Neural cell (in vitro differentiated cells): ENCODE results near the gene LHX5. TPM values are rescaled to one million over a fixed set of nuclear protein-coding genes. Genes with fewer than 3 reads are reported as not detected.

Experiments used
- H2AFZ ChIP-seq: fragments of 200-600, 300-800 bp; sonication (generic), shearing (Covaris generic); 2 replicates; pipeline ENCODE4 v1.6.0; 2014; ENCODE audit warnings: low read depth, mild to moderate bottlenecking, antibody characterized with exemption, low read length, moderate library complexity
- H3F3A ChIP-seq: fragments of 200-600 bp; shearing (Covaris generic); 2 replicates; pipeline ENCODE4 v1.6.1; 2016; ENCODE audit warnings: mild to moderate bottlenecking, moderate library complexity, mixed read lengths, antibody characterized with exemption, low read length; ENCODE audit not compliant: insufficient read depth, poor library complexity, severe bottlenecking
- H3K27ac ChIP-seq: fragments of 200-600, 300-800 bp; sonication (generic), shearing (Covaris generic); 2 replicates; pipeline ENCODE4 v1.5.1; 2014; ENCODE audit warnings: mild to moderate bottlenecking, low read length, moderate library complexity
- H3K27me3 ChIP-seq: fragments of 300-800, 200-600 bp; sonication (generic), shearing (Covaris generic); 2 replicates; pipeline ENCODE4 v1.6.0; 2014; ENCODE audit warnings: mild to moderate bottlenecking, low read depth, low read length, moderate library complexity; ENCODE audit not compliant: insufficient read depth
- H3K36me3 ChIP-seq: fragments of 300-800, 200-600 bp; sonication (generic), shearing (Covaris generic); 2 replicates; pipeline ENCODE4 v1.5.1; 2014; ENCODE audit warnings: mild to moderate bottlenecking, antibody characterized with exemption, low read length, moderate library complexity; ENCODE audit not compliant: insufficient read depth
- H3K4me2 ChIP-seq: fragments of 300-800, 200-600 bp; sonication (generic), shearing (Covaris generic); 2 replicates; pipeline ENCODE4 v1.6.0; 2014; ENCODE audit warnings: mild to moderate bottlenecking, low read length
- H3K4me3 ChIP-seq: fragments of 300-800, 200-600 bp; sonication (generic), shearing (Covaris generic); 2 replicates; pipeline ENCODE4 v1.5.1; 2014; ENCODE audit warnings: mild to moderate bottlenecking, low read length, moderate library complexity
- H3K79me2 ChIP-seq: fragments of 200-600 bp; shearing (Covaris generic); replicated peaks from 2 replicates; pipeline ENCODE4 v1.6.0; 2014; ENCODE audit warnings: mild to moderate bottlenecking, low read length, moderate library complexity; ENCODE audit not compliant: insufficient read depth
- H3K9ac ChIP-seq: fragments of 300-800, 200-600 bp; sonication (generic), shearing (Covaris generic); 2 replicates; pipeline ENCODE4 v1.6.1; 2016; ENCODE audit warnings: mild to moderate bottlenecking, low read length, mixed read lengths
- H3K9me2 ChIP-seq: fragments of 200-600 bp; shearing (Covaris generic); 2 replicates; pipeline ENCODE4 v1.6.1; 2016; ENCODE audit warnings: mild to moderate bottlenecking, low read length, mixed read lengths; ENCODE audit not compliant: insufficient read depth
- H3K9me3 ChIP-seq: fragments of 200-600, 300-800 bp; sonication (generic), shearing (Covaris generic); 2 replicates; pipeline ENCODE4 v1.6.1; 2016; ENCODE audit warnings: mild to moderate bottlenecking, mixed run types, low read length, moderate library complexity, mixed read lengths
- H4K20me1 ChIP-seq: fragments of 200-600 bp; shearing (Covaris generic); 2 replicates; pipeline ENCODE4 v1.6.1; 2016; ENCODE audit warnings: mild to moderate bottlenecking, mixed run types; ENCODE audit not compliant: insufficient read depth
- CTCF ChIP-seq: fragments of 450-650 bp; IDR thresholded peaks from 2 replicates; pipeline ENCODE4 v1.5.1; 2014; ENCODE audit warnings: antibody characterized with exemption, mild to moderate bottlenecking, moderate library complexity; ENCODE audit not compliant: poor library complexity, severe bottlenecking
- EP300 ChIP-seq: fragments of 450-650 bp; conservative IDR thresholded peaks from 2 replicates; pipeline ENCODE4 v1.6.1; 2014; ENCODE audit warnings: antibody characterized with exemption, mild to moderate bottlenecking, moderate library complexity; ENCODE audit not compliant: poor library complexity, severe bottlenecking
- EZH2 ChIP-seq: fragments of 200-600, 300-800 bp; shearing (Covaris generic), sonication (generic); IDR thresholded peaks from 2 replicates; pipeline ENCODE4 v1.6.1; 2014; ENCODE audit warnings: antibody characterized with exemption, low read length, borderline replicate concordance, mild to moderate bottlenecking; ENCODE audit not compliant: insufficient read depth, poor library complexity, severe bottlenecking
- MXI1 ChIP-seq: fragments of 450-650 bp; conservative IDR thresholded peaks from 2 replicates; pipeline ENCODE4 v1.6.1; 2014; ENCODE audit warnings: antibody characterized with exemption, mild to moderate bottlenecking; ENCODE audit not compliant: poor library complexity, severe bottlenecking
- POLR2AphosphoS5 ChIP-seq: IDR thresholded peaks from 2 replicates; pipeline ENCODE4 v1.6.1; 2012
- RAD21 ChIP-seq: fragments of 450-650 bp; conservative IDR thresholded peaks from 2 replicates; pipeline ENCODE4 v1.6.1; 2014; ENCODE audit warnings: antibody characterized with exemption, mild to moderate bottlenecking, moderate library complexity
- REST ChIP-seq: IDR thresholded peaks from 2 replicates; pipeline ENCODE4 v1.6.1; 2012; ENCODE audit warnings: borderline replicate concordance
- SMC3 ChIP-seq: fragments of 450-650 bp; conservative IDR thresholded peaks from 2 replicates; pipeline ENCODE4 v1.6.1; 2014; ENCODE audit warnings: antibody characterized with exemption, mild to moderate bottlenecking, moderate library complexity; ENCODE audit not compliant: poor library complexity
- TAF1 ChIP-seq: IDR thresholded peaks from 2 replicates; pipeline ENCODE4 v1.6.1; 2012; ENCODE audit warnings: low read depth
- polyA plus RNA-seq: library from polyadenylated mRNA; depleted of rRNA; stranded (reverse); fragments of >200 nt; gene quantifications from 2 replicates; pipeline ENCODE4 v1.2.3, GENCODE V29; 2014

Gene LHX5
- polyA plus RNA-seq, 1 donor from 2014 or later, result 3.8 TPM

- Histone ChIP-seq H3K9ac (no peak overlapping the region), H3K36me3 (no peaks in the 10 kb centered on the region), H3F3A (no peaks in the 10 kb centered on the region), H3K9me2 (no peaks in the 10 kb centered on the region), H3K9me3 (no peaks in the 10 kb centered on the region), H3K27ac (no peak overlapping the region), H3K27me3 (no peaks in the 10 kb centered on the region), H2AFZ (no peak overlapping the region), H4K20me1 (no peaks in the 10 kb centered on the region), H3K4me3 (no peak overlapping the region), H3K79me2 (no peaks in the 10 kb centered on the region), H3K4me2 (no peak overlapping the region)
- TF ChIP-seq REST, result no peak
- TF ChIP-seq EZH2, result no peak
These were observed 21.8 kb downstream of the LHX5 start for GRCh38 chr12:113449839-113450238.

GRCh38 chr12:113449299-113449698 is 22.4 kb downstream of the LHX5 start:
- TF ChIP-seq REST (no peak), TAF1 (no peak), POLR2AphosphoS5 (no peak), EP300 (no peak), CTCF (no peak), MXI1 (no peak), RAD21 (no peak), SMC3 (no peak), EZH2 (no peak)
- H3K27ac ChIP-seq, result no peak overlapping the region

More at GRCh38 chr12:113449299-113449698, 22.4 kb downstream of the LHX5 start:
- H3K79me2 ChIP-seq, result no peaks in the 10 kb centered on the region
- H3K36me3 ChIP-seq, result no peaks in the 10 kb centered on the region
- H4K20me1 ChIP-seq, result no peaks in the 10 kb centered on the region
- H3K4me3 ChIP-seq, result no peak overlapping the region
- no peak overlapping the region for H3K4me2 ChIP-seq
- no peaks in the 10 kb centered on the region for H3K27me3 ChIP-seq
- H3F3A ChIP-seq, result no peaks in the 10 kb centered on the region
- no peak overlapping the region for H2AFZ ChIP-seq
- no peak overlapping the region for H3K9ac ChIP-seq
- H3K9me2 ChIP-seq, result no peaks in the 10 kb centered on the region
- H3K9me3 ChIP-seq, result no peaks in the 10 kb centered on the region
